ENCODE data around the gene GADD45B.
"Not testable (repeated sequence)": the region's sequence is repeated elsewhere in the genome, so short reads cannot be mapped to it uniquely, and the experiment has no call there.

GADD45B gene

DNA sequence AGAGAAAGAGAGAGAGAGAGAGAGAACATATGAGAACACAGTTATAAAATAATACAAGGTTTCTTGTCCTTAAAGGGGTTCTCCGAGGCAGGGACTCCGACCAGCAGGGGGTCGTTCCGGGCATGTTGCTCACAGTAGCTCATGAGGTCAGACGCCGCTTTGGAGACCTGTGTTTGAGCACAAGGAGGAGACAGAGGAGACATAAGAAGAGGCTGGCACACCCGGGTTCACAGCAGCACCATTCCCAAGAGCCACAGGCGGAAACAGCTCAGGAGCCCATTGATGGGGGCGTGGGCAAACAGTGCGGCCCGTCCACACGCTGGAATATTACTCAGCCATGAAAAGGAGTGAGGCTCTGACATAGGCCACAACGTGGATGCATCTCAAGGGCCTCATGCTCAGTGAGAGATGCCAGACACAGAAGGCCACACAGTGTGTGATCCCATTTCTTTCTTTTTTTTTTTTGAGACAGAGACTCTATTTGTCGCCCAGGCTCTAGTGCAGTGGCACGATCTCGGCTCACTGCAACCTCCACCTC is 39.1 kb downstream of the GADD45B start:
- DNase-seq (ENCODE audit: low read depth, low spot score), result no peak

DNA sequence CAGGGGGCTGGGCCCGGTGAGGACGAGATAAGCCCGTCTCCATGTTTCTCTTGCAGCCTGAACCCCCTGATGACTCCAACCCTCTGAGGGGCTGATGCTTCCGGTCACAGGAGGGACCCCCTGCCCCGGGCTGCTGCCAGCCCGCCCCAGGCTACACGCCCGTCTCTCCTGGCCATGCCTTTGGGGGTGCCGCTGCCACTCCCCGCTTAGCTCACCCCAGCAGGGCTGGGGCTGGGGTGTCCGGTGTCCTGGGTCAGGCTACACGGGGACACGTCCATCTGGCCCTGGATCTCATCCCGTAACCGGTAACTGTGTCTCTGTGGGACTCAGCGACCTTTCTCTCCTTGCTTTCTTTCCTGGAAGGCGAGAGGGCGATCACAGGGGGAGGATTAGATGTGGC is 40.8 kb downstream of the GADD45B start:
- no peak for DNase-seq (ENCODE audit: low read depth, low spot score)

DNA sequence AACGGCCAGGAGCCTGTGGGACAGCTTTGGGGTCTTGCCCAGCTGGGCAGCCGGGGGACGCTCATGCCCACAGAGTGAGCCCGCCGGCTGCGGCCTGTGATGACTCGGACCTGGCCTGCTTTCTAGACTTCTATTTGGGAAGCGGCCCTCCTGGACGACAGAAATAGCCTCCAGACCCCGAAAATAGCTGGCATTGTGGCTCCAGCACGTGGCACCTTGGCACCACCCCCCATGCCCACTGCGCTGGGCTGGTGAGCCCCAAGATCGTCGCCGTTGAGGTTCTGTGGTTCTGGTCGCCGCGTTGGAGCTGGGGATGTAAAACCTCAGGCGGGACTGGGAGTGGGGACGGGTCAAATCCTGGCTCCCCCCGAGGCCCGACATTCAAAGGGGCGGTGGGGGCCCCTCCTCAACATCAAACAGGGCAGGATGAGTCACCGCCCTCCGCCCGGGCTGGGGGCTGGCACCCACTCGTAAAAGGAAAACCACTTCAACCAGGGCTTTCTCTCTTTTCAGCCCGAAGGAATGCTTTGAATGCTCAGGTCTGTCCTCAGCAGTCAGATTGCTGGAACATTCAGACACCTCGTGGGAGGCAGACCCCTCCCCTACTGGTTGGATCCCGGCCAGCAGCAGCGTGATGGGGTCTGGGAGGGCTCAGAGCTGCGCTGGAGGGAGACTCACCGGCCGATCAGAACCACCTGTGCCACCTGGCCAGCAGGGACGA is 42.1 kb downstream of the GADD45B start:
- DNase-seq (ENCODE audit: low read depth, low spot score), result peak; percentile 72

DNA sequence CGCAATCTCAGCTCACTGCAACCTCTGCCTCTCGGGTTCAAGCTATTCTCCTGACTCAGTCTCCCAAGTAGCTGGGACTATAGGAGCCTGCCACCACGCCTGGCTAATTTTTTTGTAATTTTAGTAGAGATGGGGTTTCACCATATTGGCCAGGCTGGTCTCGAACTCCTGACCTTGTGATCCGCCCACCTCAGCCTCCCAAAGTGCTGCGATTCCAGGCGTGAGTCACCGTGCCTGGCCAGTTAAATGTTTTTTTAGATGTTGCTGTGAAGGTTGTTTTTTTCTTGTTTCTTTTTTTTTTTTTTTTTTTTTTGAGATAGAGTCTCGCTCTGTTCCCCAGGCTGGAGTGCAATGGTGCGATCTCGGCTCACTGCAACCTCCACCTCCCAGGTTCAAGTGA is 42.9 kb downstream of the GADD45B start:
- DNase-seq (ENCODE audit: low read depth, low spot score), result not testable (repeated sequence)

DNA sequence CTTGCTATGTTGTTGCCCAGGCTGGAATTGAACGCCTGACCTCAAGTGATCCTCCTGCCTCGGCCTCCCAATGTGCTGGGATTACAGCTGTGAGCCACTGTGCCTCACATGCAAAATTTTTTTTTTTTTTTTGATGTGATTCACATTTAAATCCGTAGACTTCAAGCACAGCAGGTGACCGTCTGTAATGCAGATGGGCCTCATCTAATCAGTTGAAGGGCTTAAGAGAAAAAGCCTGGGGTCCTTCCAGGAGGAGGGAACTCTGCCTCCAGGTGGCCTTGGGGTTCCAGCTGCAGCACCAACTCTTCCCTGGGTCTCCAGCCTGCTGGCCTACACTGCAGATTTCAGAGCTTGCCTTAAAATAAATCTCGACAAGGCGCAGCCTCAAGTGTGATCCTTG is 43.6 kb downstream of the GADD45B start:
- DNase-seq (ENCODE audit: low read depth, low spot score), result no peak

DNA sequence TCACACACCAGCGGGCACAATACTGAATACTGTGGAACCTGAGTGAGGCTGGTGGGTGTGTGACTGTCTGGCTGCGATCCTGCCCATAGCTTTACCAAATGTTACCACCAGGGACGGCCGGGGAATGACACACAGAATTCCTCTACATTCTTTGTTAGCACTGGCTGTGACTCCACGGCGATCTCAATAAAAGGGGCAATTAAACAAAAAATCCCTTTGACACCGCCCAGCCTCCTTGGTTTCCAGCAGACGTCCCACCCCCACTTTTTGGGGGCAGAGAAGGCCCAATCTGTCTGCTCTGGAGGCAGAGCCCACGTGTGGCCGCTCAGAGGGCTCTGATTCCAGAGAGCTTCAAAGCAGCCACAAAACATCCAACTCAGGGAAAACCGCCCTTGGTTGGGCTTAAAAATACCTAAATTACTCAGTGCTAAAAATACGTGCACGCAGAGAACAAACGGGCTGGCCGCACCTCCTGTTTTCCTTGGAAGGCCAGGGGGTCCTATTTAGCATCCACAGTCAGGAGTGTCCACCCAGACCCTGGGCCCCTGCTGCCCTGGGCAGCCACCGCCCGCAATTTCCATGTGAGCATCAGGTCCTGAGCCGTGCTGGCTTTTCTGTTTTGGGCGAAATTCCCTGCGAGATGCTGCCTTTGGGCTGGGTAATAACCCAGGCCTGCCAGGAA is 47.8 kb downstream of the GADD45B start:
- DNase-seq (ENCODE audit: low read depth, low spot score), result peak; percentile 83

DNA sequence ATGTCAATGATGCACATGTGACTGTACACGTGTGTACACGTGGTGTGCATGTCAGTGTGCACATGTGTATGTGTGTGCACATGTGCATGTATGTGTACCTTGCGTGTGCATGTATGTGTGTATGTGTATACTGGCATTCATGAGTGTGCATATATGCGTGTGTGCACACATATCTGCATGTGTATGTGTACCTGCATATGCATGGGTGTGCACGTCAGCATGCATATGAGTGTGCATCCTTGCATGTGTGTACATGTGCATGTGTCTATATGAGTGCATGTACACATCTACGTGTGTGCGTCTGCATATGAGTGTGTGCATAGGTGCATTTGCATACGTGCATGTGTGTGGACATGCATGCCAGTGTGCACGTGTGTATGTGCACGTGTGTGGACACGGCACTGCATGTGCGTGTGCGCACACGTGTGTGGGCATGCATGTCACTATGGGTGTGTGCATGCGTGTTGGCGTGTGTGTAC is 48.5 kb downstream of the GADD45B start:
- DNase-seq (ENCODE audit: low read depth, low spot score), result no peak

DNA sequence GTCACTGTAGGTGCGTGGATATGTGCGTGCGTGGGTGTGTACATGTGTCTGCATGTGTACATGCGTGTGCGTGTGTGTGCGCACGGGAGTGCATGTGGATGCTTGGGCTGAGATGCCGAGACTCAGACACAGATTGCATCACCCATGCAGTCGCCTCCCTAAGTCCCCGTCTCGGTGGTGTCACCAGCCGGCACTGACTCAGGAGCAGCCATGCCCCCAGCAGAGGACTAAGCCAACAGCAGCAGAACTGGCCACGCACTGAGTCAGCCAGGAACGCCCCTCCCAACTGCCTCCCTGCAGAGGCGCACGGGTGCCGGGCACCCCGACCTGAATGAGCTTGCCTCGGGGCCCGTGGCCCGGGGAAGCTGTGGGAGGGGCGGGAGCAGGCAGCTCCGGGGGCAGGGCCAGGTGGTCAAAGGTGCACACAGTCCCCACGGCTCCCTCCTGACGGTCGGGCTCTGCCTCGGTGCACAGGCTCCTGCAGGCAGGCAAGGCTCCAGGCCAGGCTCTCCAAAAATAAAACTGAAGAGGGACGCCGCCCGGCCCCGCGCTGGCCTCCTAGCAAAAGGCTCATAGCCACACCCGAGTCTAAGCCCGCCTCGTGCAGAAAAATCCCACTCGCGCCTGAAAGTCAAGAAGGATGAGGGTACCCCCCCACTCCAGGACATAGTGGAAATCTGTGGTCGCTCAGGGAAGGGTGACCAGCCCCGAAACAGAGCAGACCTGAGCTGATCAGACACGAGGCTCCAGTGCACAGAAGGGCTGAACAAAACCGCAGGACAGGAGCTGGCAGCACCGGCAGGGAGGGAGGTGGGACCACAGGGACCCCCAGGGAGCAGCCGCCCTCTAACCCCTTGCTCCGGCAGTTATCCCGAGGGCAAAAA is 49.2 kb downstream of the GADD45B start:
- peak; percentile 74 for DNase-seq (ENCODE audit: low read depth, low spot score)

DNA sequence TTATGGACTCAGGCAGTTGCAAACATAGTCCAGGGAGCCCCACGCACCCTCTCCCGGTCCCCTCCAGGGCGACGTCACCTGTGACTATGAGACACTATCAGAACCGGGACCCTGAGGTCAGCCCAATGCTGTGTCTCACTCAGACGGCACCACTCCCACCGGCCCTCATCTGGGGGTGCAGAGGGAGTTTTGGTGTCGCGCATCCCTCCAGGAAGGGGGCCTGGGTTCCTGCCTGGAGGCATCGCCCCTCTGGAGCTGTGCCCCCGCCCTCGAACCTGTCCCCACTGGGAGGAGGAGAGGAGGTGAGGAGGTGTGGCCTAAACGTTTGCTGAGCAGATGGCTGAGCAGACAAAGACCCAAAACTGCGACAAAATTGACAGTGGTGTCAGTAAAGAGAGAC is 51.2 kb downstream of the GADD45B start:
- no peak for DNase-seq (ENCODE audit: low read depth, low spot score)

DNA sequence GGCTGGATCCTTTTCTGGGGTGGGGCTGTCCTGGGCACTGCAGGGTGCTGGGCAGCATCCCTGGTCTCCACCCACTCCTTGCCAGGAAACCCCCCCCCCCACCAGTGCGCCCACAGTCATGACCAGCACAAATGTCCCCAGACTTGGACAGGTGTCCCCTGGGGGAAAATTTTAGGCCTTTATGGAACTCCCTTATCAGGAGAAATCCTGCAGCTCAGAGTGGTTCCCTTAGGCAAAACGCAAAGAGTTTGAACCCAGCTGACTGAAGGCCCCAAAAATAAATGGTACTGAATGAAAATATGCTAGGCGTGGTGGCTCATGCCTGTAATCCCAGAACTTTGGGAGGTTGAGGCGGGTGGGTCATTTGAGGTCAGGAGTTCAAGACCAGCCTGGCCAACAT is 51.8 kb downstream of the GADD45B start:
- no peak for DNase-seq (ENCODE audit: low read depth, low spot score)

Measured in ELF-1 (cell line).